HG02678 (cell line): ENCODE measurements around the gene AOPEP.
"Not testable (repeated sequence)": the region's sequence is repeated elsewhere in the genome, so short reads cannot be mapped to it uniquely, and the experiment has no call there.

Source experiments
- ATAC-seq: cut with Tn5 transposase; IDR thresholded peaks from one replicate; pipeline ENCODE4 v1.9.1; 2021; ENCODE audit warnings: mild to moderate bottlenecking, moderate library complexity; ENCODE audit not compliant: unreplicated experiment

AOPEP gene

DNA sequence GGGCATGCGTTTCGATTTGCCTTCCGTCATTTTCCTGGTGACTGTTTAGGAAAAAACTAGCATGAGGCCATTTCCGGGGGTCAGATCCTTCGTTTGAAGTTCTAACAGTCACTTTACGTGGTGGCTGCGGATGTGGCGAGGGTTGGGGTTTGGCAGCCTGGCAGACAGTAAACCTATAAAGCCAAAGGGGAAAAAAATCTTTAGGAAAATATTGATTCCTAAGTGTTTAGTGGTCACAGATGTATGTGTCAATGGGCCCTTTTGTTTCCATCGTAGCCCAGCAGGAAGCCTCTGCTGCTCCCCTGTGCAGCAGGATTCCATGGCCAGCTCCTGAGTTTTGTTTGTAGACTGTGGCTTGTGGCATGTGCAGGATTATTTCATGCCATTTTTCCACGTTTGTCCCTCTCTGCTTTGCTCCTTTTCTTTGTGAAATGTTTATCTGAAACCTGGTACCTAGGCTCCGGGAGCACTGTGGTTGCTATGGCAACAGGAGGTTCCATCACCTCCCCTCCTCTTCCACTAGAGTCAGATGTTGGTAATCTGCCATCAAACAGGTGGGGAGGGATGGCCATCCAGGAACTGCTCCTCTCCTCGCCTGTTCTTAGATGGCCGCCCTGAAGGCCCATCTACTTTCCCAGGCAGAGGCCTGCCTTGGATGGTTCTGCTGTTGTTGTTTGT lies 202.3 kb downstream of the AOPEP start:
- no peak for ATAC-seq

DNA sequence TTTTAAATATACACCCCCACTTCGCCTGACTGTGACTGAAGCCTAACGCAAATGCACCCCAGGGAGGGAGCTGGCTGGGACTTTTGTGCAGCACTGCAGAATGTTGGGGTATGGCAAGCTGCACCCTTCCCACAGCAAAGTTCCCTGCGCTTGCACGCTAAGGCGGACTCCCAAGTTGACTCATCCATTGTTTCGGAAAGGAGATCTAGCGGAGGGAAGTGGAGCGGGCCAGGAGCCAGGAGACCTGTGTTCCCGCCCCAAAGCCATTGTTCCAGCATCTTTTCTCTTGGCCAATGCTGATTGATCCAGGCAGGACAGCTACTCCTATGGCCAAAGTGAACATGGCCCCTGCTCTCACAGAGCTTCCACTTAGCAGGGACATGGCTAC lies 202.9 kb downstream of the AOPEP start:
- ATAC-seq: no peak

DNA sequence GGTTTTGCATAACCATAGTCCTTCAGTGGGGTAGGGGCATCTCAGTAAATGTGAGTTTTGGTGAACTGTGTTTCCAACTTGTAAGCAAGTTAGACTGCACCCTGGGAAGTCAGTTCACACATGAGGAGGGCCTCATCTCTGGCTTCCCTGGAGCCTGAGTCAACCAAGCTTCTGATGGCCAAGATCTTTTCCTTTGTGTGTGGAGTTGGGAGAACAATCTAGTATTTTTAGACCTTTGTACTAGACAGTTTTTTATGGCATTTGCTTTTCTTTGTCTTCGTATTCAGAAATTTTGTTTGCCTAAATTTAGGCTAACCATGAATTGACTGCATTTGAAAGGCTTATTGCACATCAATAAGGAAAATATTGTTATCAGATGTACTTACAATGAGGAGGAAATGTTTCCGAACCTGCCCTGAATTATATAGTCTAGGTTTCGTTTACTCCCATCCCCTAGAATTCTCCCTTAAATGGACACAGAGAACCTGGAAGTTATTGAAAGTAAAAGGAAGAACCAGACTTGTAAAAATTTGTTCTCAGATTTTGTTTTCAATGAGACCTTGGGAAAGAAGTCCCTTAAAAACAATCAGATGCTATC lies 204.6 kb downstream of the AOPEP start:
- ATAC-seq: no peak

DNA sequence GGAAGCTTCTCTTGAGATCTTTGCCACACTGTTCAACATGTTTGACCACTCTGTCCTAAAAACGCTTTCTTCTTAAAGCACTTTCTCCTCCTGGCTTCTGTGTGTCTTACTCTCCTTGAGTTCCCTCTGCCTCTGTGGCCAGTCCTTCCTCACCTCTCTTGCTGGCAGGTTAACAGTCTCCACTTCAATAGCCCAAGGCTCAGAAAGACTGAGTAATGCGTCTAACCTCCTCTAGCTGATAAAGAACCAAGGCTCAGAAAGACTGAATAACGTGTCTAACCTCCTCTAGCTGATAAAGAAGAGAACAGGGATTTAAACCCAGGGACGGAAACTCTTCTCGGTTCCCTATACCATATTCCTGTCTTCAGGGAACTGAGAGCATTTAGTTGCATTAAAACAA lies 205.2 kb downstream of the AOPEP start:
- ATAC-seq: no peak

DNA sequence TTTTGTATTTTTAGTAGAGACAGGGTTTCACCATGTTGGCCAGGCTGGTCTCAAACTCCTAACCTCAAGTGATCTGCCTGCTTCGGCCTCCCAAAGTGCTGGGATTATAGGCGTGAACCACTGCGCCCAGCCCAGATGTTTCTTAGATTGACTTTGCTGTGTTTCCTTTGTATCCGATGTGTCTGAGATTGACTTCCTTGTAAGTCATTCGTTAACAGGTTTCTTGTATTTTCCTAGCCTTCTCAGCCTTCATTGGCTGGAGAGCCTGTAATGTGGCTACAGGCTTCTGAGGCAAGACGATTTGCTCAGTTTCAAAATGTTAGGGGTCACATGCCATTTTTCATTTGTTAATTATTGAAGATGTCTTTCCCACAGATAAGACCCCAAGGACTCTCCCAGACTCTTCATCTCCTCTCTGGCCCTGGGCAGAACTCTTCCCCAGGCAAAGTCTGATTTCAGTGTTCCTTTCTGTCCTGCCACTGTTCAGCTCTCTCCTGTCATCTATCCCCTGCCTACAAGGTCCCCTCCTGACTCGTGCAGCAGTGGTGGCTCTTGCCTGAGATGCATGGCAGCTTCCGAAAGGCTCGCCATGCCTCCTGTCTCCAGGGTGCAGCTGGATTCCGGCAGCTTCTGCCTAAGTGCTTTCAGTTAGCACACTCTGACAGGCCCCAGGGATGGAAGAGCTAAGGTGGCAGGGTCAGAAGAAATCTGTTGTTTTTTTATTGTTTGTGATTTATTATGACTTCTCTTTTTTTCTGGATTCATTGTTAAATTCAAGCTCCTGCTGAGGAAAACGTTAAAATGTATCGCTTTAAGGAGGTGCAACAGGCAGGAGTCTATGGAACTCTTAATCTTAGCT lies 206.4 kb downstream of the AOPEP start:
- ATAC-seq: no peak

DNA sequence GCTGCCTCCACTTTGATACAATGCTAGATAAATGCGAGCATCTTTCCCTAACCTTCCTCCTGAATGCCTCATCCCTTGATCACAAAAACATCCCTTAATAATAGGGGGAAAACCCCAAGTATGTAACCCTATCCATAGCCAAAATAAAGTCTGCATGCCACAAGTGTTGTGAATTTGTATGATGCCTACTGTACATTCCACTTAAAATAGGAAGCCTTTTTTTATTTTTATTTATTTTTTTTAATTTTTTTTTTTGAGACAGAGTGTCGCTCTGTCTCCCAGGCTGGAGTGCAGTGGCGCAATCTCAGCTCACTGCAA lies 207.0 kb downstream of the AOPEP start:
- ATAC-seq: no peak

DNA sequence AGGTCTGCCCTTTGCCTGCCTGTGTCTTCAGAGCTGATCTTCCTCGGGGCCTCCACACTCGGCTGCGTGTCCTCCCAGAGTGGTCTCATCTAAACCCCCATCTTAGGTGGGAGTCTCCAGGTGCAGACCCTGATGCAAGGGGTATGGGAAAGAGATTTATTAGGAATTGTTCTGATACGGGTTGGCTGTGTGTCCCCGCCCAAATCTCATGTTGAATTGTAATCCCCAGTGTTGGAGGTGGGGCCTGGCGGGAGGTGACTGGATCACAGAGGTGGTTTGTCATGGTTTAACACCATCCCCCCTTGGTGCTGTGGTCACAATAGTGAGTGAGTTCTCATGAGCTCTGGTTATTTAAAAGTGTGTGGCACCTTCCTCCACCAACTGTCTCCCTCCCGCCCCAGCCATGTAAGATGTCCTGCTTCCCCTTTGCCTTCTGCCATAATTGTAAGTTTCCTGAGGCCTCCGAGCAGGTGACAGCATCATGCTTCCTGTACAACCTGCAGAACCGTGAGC lies 208.4 kb downstream of the AOPEP start:
- no peak for ATAC-seq

DNA sequence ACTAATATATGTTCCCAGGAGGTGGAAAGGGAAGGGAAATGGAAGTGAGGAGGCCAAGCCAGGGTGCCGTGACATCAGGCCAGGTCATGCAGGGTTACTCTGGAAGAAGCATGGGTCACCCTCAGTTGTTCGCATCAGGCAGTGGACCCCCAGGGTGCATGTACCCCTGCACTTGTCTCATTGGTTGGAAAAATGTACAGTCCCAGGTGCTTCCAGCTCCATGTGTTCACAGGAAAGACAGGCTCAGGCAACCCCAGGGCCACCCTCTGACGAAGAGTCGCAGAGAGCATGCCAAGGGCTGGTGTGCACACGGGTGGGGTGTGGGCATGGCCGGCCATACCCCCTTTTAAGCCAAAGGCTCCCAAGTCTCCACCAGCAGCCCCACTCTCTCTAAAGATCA lies 208.9 kb downstream of the AOPEP start:
- no peak for ATAC-seq

DNA sequence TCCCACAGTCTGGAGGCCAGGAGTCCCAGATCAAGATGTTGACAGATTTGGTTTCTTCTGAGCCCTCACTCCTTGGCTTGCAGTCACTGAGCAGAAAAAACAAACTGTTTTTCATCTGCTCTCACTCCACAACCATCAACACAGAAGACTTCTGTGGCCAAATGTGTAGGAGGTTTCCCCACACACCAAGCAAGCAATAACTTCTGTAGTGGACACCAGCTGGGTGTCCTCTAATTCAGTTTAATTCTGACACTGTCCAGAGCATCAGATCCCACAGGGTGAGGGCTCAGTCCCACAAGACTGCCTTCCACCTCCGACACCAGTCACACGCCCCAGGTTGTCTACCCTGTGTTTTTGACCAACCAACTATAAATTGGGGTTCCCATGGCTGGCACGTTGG lies 209.9 kb downstream of the AOPEP start:
- ATAC-seq: no peak

DNA sequence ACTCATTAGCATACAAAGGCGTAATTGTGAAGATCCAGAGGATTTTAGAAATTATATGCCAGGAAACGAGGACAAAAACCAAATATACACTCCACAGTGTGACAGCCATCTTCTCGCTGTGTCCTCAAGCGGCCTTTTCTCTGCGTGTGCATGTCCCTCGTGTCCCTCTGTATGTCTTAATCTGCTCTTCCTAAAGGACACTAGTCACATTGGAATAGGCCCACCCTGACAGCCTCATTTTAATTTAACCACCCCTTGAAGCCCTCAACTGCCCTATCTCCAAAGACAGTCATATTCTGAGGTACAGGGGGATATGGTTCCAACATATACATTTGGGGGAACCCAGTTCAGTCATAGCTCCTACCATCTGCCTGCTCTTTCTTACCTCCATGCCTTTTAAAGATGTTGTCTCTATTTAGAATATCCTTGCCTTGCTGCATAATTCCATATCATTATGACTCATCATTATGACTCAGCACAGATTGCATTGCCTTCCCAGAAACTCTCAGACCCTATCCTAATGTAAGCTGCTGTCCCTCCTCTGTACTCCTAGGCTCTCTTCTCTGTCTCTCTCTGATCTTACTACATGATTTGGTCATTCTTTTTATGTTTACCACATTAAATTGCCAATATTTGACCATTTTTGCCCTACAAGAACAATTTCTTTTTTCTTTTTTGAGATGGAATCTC lies 210.9 kb downstream of the AOPEP start:
- no peak for ATAC-seq

DNA sequence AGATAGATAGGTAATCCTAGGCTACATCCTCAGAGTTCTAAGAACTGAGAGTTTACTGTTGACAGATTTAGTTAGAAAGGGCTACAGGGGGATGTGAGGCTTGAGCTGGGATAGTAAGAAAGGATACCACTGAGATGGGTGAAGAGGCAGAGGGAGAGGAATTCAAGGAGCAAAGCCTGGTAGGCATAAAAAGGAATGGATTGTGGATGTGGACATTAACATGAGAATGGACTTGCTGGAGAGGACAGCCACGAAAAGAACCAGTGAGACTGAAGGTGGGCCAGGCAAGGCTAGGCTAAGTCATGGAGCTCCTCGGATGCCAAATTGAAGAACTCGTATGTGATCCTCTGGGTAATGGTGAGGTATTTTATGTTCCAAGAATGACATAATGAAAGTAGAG lies 211.9 kb downstream of the AOPEP start:
- ATAC-seq: no peak

DNA sequence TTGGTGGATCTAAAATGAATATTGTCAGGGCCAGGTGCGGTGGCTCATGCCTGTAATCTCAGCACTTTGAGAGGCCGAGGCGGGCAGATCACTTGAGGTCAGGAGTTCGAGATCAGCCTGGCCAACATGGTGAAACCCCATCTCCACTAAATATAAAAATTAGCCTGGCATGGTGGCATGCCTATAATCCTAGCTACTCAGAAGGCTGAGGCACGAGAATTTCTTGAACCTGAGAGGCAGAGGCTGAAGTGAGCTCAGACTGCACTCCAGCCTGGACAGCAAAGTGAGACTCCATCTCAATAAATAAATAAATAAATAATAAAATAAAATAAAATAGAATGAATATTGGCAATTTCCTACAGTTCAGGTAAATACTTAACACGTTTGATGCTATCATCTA lies 213.8 kb downstream of the AOPEP start:
- not testable (repeated sequence) for ATAC-seq

DNA sequence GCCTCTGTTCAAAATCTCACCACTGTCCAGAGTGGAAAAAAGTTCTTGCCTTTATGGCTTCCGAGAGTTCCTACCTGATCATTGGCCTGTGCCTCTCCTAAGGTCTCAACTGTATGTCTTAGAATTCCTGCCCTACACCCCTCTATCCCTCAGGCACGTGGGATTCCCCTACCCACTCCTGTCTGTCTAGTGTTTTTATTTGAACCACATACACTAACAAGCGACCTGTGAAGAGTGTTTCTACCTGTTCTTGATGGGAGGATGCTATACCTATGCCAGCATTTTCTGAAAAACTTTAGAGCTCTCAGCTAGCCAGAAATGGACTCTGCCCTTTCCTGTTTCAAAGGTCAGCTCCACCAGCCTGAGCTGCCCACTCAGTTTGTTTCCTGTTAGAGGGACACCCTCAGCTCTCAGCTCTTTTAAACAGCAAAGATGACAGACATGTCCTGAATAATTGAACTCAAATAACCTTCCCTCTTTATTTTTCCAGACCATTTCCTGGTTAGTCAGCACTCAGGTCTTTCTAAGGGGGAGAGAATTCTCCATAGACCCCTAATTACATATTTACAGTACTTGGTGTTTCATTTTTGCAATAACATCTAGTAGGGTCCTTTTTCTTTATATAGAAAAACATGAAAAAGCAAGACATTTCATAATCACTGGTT lies 214.8 kb downstream of the AOPEP start:
- no peak for ATAC-seq

DNA sequence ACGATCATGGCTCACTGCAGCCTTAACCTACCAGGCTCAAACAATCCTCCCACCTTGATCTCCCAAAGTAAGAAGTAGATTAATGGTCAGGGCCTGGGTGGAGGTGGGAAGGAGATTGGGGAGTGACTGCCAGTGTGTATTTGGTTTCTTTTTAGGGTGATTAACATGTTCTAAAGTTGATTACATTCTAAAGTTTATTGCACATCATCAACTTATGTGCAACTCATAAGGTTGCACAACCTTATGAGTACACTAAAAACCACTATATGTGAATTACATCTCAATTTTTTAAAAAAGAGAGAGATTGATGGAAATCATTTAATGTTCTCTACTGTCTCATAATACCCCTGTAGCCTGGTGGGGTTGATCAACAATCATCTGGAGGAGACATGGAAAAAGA lies 218.1 kb downstream of the AOPEP start:
- ATAC-seq: no peak

DNA sequence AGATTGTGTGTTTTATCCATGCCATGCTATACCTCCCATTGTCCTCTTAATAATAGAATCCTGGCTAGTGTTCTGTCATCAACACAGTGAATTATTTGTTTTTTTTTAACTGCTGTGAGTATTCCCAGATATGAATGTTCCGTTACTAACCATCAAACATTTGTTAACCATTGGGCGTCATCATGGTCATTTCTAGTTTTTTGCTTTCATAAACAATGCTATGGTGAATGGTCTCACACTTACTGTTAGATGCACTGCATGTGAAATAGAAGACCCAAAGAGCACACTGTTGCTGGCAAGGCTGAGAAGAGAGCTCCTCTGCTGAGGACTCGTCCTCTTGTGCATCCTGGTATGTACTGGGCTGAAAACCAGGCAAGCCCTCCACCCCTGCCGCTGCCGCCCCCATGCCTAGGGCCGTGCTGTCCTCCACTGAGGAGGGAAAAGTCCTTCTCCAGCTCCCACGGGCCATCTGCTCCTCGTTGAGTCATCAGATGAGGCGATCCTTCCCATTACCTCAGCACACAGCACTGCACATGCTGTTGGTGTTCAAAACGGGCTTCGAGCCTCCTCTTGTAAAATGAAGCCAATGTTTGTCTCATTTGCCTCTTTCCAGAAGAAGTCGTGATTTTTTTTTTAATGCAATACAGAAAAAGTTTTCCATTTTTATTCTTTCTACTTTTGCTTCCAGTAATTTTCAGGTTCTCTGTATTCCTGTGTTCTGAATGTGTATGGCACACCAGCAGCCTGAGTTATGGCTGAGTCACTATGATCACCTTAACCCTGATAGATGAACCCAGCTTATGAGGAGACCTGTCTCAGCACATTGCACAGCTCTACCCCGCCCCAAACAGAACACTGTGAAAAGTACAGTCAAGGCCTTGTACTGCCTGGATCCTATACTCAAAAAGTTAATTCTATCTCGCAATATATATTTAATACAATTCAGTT lies 219.0 kb downstream of the AOPEP start:
- ATAC-seq: no peak

DNA sequence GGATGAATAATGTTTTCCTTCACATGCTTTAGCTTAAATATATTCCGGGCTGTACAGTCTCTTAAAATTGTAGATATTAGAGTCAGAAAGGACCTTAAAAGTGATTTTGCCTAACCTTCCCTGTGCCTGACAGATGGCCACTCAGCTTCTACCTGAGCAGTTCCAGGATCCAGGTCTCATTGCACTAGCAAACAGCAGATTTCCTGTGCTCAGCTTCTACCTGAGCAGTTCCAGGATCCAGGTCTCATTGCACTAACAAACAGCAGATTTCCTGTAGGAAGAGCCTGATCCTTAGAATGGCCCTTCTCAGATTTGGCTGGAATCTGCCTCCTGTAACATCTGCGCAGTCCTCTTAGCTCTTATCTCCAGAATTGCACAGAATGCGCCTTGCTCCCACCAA lies 219.8 kb downstream of the AOPEP start:
- ATAC-seq: no peak

DNA sequence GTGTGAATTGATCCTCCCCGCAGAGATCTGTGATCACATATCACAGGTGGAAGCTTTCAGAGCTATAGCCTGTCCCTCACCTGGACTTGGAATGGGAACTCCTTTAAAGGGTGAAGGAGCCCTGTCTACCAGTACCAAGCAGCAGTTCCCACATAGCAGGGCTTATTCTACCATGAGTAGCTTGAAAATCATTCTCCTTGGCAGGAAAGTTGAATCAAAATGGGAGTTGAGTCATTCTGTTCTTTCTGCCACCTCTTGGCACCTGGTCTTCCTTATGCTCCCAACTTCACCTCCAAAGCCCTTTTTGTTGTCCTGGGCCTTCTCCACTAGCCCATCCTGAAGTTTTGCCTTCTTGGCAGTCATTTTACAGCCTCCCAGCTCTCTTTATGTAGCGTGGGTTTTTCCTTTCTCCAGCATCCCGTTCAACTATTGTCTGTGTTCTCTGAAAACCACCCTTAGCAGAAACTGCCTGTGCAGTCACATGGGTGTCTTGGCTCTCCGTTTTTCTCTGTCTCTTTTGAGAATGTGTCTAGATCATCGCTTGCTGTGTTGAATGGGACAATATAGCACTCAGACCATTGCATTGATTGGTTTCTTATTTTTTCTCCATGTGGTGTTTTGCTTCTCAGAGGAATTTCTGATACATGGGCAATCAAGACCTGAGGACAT lies 222.2 kb downstream of the AOPEP start:
- ATAC-seq: no peak

DNA sequence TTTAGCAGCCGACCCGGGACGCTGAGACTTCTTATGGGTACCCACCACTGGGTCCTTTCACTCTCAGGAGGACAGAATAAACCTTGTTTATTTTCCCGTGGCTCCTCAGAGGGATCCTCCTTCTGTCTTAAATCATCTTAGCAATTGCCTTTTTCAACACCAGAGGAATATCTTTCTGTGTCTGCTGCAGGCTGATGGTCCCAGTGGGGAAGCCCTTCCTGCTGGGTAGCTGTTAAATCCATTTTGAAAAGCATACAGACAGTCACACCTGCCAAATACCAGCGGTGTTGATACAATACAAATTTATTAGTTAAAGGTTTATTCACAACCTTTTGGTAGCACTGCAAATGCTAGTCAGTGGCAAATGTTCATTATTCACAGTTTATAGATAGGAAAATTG lies 222.9 kb downstream of the AOPEP start:
- no peak for ATAC-seq

DNA sequence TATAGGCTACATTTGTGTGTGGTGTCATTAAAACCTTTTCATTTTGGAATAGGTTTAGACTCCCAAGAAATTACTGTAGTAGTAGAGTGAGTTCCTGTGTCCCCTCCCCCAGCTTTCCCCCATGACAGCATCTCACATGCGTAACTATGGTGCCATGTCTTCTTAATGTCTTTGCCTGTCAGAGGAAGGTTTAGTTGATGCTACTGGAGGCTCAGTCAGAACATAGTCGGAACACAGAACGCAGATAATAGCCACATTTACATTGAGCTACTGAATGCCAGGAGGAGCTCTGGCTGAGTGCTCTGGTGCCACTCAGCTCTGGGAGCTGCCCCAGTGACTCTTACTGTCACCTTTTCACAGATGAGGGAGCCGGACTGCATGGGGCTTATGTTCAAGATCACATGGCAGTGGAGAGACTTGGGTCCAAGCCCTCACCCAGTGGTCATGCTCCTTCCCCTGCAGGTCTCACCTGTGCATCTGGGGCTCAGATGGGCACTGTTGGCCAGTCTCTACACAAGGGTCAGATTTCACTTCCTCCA lies 223.6 kb downstream of the AOPEP start:
- no peak for ATAC-seq
